ENCODE data around the gene HOXC11. TPM values are rescaled to one million over a fixed set of nuclear protein-coding genes. Genes with fewer than 3 reads are reported as not detected.

HOXC11 gene
- total RNA-seq, 2 experiments from 2014 or later, result not detected

GRCh38 chr12:53948650-53949593, 24.0 kb upstream of the HOXC11 start:
- ATAC-seq (no peak), DNase-seq (no peak)
- ChIA-PET POLR2A (no interaction called here), CTCF (no interaction called here)
- Mint-ChIP-seq H3K36me3 (ENCODE audit: low read depth) (peaks cover 5% of the 10 kb centered on the region), H3K4me1 (ENCODE audit: low read depth) (no peaks in the 10 kb centered on the region), H3K9me3 (ENCODE audit: insufficient read depth) (no peaks in the 10 kb centered on the region), H3K27ac (no peak overlapping the region), H3K4me3 (no peak overlapping the region), H3K27me3 (ENCODE audit: low read depth) (peaks cover 94% of the 10 kb centered on the region)

- H3K36me3 Mint-ChIP-seq (ENCODE audit: low read depth), result peaks cover 7% of the 10 kb centered on the region
- POLR2A ChIA-PET, result no interaction called here
- H3K27ac Mint-ChIP-seq, result no peak overlapping the region
- DNase-seq (no peak), ATAC-seq (no peak)
- no peaks in the 10 kb centered on the region for H3K4me1 Mint-ChIP-seq (ENCODE audit: low read depth)
- H3K27me3 Mint-ChIP-seq (ENCODE audit: low read depth), result peaks cover 94% of the 10 kb centered on the region
- no peak overlapping the region for H3K4me3 Mint-ChIP-seq
- CTCF ChIA-PET, result no interaction called here
- no peaks in the 10 kb centered on the region for H3K9me3 Mint-ChIP-seq (ENCODE audit: insufficient read depth)
Measured at GRCh38 chr12:53949631-53950436, 23.1 kb upstream of the HOXC11 start.

GRCh38 chr12:53950437-53950773, 22.5 kb upstream of the HOXC11 start:
- ATAC-seq (no peak), DNase-seq (no peak)
- Mint-ChIP-seq H3K9me3 (ENCODE audit: insufficient read depth) (no peaks in the 10 kb centered on the region), H3K27ac (no peak overlapping the region), H3K4me3 (no peak overlapping the region), H3K36me3 (ENCODE audit: low read depth) (peaks cover 5% of the 10 kb centered on the region), H3K4me1 (ENCODE audit: low read depth) (no peaks in the 10 kb centered on the region), H3K27me3 (ENCODE audit: low read depth) (peaks cover 91% of the 10 kb centered on the region)
- ChIA-PET CTCF (no interaction called here), POLR2A (no interaction called here)

- ChIA-PET POLR2A (no interaction called here), CTCF (interaction anchor here (0.7 to 1.3 kb wide), 2 partner anchors 21 to 81 kb away, joined by 3 to 5 read pairs; partner anchors contain the start of gene HOXC5)
- DNase-seq (no peak), ATAC-seq (no peak)
- Mint-ChIP-seq H3K27ac (peak overlapping the region; percentile 35), H3K9me3 (ENCODE audit: insufficient read depth) (no peaks in the 10 kb centered on the region), H3K4me1 (ENCODE audit: low read depth) (peaks cover 3% of the 10 kb centered on the region), H3K27me3 (ENCODE audit: low read depth) (peaks cover 91% of the 10 kb centered on the region), H3K4me3 (peak overlapping the region; percentile 30), H3K36me3 (ENCODE audit: low read depth) (peaks cover 7% of the 10 kb centered on the region)
Measured at GRCh38 chr12:53950789-53951576, 21.9 kb upstream of the HOXC11 start.

GRCh38 chr12:53951577-53952334, 21.2 kb upstream of the HOXC11 start:
- H3K4me1 Mint-ChIP-seq (ENCODE audit: low read depth), result peaks cover 9% of the 10 kb centered on the region
- peak overlapping the region; percentile 35 for H3K27ac Mint-ChIP-seq
- peaks cover 91% of the 10 kb centered on the region for H3K27me3 Mint-ChIP-seq (ENCODE audit: low read depth)
- CTCF ChIA-PET, result interaction anchor here (1.3 kb wide), 1 partner anchor 80 kb away, joined by 5 read pairs; the partner anchor contains the start of gene HOXC5
- H3K9me3 Mint-ChIP-seq (ENCODE audit: insufficient read depth), result no peaks in the 10 kb centered on the region
- H3K36me3 Mint-ChIP-seq (ENCODE audit: low read depth), result peaks cover 9% of the 10 kb centered on the region
- ATAC-seq (no peak), DNase-seq (no peak)
- POLR2A ChIA-PET, result interaction anchor here (1.0 kb wide), 1 partner anchor 20 kb away, joined by 5 read pairs; no protein-coding TSS in a partner anchor
- peak overlapping the region; percentile 31 for H3K4me3 Mint-ChIP-seq

GRCh38 chr12:53952335-53952694, 20.6 kb upstream of the HOXC11 start:
- Mint-ChIP-seq H3K27ac (peak overlapping the region; percentile 20), H3K4me1 (ENCODE audit: low read depth) (peaks cover 14% of the 10 kb centered on the region), H3K27me3 (ENCODE audit: low read depth) (peaks cover 92% of the 10 kb centered on the region), H3K36me3 (ENCODE audit: low read depth) (peaks cover 9% of the 10 kb centered on the region), H3K4me3 (peak overlapping the region; percentile 31), H3K9me3 (ENCODE audit: insufficient read depth) (no peaks in the 10 kb centered on the region)
- DNase-seq (no peak), ATAC-seq (no peak)
- ChIA-PET POLR2A (interaction anchor here (1.0 kb wide), 1 partner anchor 20 kb away, joined by 5 read pairs; no protein-coding TSS in a partner anchor), CTCF (interaction anchor here (1.3 kb wide), 1 partner anchor 80 kb away, joined by 5 read pairs; the partner anchor contains the start of gene HOXC5)

GRCh38 chr12:53952871-53953734, 19.8 kb upstream of the HOXC11 start:
- no peak for DNase-seq
- Mint-ChIP-seq H3K27ac (peak overlapping the region; percentile 20), H3K27me3 (ENCODE audit: low read depth) (peaks cover 93% of the 10 kb centered on the region), H3K36me3 (ENCODE audit: low read depth) (peaks cover 9% of the 10 kb centered on the region), H3K4me1 (ENCODE audit: low read depth) (peaks cover 14% of the 10 kb centered on the region), H3K9me3 (ENCODE audit: insufficient read depth) (no peaks in the 10 kb centered on the region), H3K4me3 (peak overlapping the region; percentile 31)
- ChIA-PET CTCF (interaction anchor here (1.0 to 1.7 kb wide), 4 partner anchors 53 to 263 kb away, joined by 3 to 5 read pairs (median 3); no protein-coding TSS in a partner anchor), POLR2A (interaction anchor here (0.7 to 1.0 kb wide), 2 partner anchors 13 to 16 kb away, joined by 3 to 6 read pairs; no protein-coding TSS in a partner anchor)
- ATAC-seq, result no peak

- Mint-ChIP-seq H3K4me1 (ENCODE audit: low read depth) (peaks cover 14% of the 10 kb centered on the region), H3K9me3 (ENCODE audit: insufficient read depth) (no peaks in the 10 kb centered on the region), H3K36me3 (ENCODE audit: low read depth) (peaks cover 9% of the 10 kb centered on the region), H3K27ac (peak overlapping the region; percentile 34), H3K27me3 (ENCODE audit: low read depth) (peaks cover 92% of the 10 kb centered on the region), H3K4me3 (peak overlapping the region; percentile 8)
- ChIA-PET POLR2A (interaction anchor here (0.7 to 1.0 kb wide), 2 partner anchors 14 to 17 kb away, joined by 3 to 6 read pairs; no protein-coding TSS in a partner anchor), CTCF (interaction anchor here (0.6 to 1.7 kb wide), 6 partner anchors 31 to 247 kb away, joined by 3 to 5 read pairs (median 3); partner anchors contain the start of gene HOXC10)
- DNase-seq, result no peak
- no peak for ATAC-seq
Measured at GRCh38 chr12:53953831-53954693, 18.9 kb upstream of the HOXC11 start.

GRCh38 chr12:53954694-53955035, 18.3 kb upstream of the HOXC11 start, which contains the start of gene HOXC12:
HOXC12 (plus strand) TSS chr12:53954903; CDS start chr12:53954930, 27 bp downstream.
- CTCF ChIA-PET, result interaction anchor here (0.6 to 1.7 kb wide), 4 partner anchors 31 to 247 kb away, joined by 3 to 5 read pairs (median 4); partner anchors contain the start of gene HOXC10
- Mint-ChIP-seq H3K27ac (peak within 1 kb of the TSS; percentile 34), H3K36me3 (ENCODE audit: low read depth) (peaks cover 9% of the 10 kb centered on the region), H3K27me3 (ENCODE audit: low read depth) (peaks cover 92% of the 10 kb centered on the region), H3K4me3 (peak within 1 kb of the TSS; percentile 8), H3K9me3 (ENCODE audit: insufficient read depth) (no peaks in the 10 kb centered on the region), H3K4me1 (ENCODE audit: low read depth) (peaks cover 14% of the 10 kb centered on the region)
- POLR2A ChIA-PET, result no interaction called here
- no peak for DNase-seq
- no peak for ATAC-seq
